GM18507 (cell line): Measurements from ENCODE around the gene CDC45.

Experiments
- DNase-seq: peaks from one replicate; pipeline ENCODE4 v3.0.0; 2011; ENCODE audit warnings: low read depth; ENCODE audit not compliant: insufficient read length; ENCODE audit errors: extremely low spot score
- FAIRE-seq: peaks from 2 replicates; lab custom pipeline; 2011; peaks lifted over from hg19 to GRCh38; lab: Jason Lieb, UNC

Gene CDC45

DNA sequence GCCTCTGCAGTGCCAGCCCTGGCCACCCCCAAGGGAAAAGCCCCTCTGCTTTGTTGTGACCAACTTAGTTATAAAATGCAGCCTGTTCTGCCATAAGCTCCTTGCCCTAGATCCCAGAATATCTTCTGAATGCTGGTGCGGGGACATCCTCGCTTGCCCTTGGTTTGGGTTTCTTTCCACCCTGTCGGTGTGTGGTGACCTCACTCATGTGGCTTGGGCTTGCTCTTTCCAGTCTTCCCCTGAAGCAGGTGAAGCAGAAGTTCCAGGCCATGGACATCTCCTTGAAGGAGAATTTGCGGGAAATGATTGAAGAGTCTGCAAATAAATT is 27.8 kb downstream of the CDC45 start:
- FAIRE-seq: no peak

DNA sequence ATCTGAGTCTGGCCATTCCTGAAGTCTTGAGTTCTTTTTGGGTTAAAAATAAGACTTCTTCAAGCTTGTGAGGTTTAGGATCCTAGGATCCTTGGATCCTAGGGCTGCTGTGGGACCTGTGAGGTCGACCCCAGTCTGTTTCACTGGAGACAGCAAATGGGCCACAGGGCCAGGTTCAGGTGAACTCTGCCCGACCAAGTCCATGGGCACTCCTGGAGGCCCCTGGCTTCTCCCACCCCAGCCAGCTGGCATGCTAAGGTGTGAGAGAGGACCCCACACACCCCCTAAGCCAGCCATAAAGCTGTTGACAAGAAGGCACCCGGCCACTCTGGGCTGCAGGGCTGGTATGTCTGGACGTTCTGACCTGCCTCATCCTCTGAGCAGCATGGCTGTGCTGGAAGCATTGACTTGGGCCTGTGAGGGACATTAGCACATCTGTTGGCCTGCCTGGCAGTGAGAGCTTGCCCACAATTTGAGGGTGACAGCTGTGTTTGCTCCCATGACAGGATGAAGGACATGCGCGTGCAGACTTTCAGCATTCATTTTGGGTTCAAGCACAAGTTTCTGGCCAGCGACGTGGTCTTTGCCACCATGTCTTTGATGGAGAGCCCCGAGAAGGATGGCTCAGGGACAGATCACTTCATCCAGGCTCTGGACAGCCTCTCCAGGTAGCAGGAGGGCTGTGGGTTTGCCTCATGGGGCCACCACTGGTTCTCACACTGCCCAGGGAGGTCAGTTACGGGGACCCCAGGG is 28.5 kb downstream of the CDC45 start:
- DNase-seq (no peak), FAIRE-seq (no peak)

More for the DNA sequence above, 27.8 kb downstream of the CDC45 start:
- no peak for DNase-seq

DNA sequence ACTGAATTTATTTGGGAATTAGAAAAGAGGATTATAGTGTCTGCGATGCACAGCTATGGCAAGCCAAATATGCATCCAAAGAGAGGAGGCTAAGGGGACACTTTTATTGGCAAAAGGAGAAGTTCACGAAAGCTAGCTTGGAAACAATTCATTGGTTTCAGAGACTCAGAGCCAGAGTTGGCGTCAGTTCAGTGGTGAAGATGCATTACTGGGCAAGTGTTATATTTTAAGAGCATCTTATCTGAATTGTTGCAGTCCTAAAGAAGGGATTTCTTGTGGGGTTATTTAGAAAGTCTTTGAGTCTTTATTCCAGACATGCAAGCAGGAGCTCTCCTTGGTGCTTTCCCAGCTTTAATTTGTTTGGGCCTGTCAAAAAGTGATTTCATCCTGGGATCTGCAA is 29.5 kb downstream of the CDC45 start:
- DNase-seq (no peak), FAIRE-seq (no peak)

DNA sequence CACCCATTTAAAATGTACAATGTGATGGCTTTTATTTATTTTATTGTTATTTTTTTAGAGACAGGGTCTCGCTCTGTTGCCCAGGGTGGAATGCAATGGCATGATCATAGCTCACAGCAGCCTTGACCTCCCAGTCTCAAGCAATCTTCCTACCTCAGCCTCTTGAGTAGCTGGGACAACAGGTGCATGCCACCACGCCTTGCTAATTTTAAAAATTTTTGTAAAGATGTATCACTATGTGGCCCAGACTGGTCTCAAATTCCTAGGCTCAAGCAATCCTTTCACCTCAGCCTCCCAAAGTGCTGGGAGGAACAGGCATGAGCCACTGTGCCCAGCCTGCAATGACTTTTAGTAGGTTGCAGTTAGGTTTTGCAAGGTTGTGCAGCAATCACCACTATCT is 30.2 kb downstream of the CDC45 start:
- no peak for FAIRE-seq
- DNase-seq: no peak

DNA sequence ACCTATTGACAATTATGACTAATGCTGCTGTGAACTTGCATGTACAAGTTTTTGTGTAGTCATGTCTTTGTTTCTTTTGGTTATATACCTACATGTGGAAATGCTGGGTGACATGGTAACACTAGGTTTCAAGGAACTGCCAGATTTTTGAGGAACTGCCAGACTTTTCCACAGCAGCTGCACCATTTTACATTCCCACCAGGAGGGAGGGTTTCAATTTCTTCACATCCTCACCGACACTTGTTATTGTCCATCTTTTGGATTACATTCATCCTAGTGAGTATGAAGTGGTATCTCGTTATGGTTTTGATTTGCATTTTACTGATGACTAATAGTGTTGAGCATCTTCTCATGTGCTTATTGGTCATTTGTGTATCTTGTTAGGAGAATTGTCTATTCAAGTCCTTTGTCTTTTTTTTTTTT is 31.2 kb downstream of the CDC45 start:
- DNase-seq (no peak), FAIRE-seq (no peak)

DNA sequence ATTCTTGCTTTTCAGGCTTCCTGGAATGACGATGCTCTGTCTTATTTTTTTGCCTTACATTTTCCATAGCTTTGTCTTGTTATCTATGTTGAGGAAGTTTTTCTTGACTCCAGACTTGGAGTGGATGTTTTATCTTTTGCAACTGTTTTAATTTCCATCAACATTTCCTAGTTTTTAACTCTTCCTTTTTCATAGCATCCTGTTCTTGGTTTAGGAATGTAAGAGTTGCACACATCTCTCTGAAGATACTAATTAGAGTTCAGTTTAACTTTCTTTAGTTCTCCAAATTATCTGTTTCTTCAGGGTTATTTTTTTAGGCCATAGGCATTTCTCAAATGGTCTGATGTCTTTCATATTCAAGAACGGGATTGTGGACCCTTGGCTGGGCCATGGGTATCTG is 34.1 kb downstream of the CDC45 start:
- no peak for FAIRE-seq

DNA sequence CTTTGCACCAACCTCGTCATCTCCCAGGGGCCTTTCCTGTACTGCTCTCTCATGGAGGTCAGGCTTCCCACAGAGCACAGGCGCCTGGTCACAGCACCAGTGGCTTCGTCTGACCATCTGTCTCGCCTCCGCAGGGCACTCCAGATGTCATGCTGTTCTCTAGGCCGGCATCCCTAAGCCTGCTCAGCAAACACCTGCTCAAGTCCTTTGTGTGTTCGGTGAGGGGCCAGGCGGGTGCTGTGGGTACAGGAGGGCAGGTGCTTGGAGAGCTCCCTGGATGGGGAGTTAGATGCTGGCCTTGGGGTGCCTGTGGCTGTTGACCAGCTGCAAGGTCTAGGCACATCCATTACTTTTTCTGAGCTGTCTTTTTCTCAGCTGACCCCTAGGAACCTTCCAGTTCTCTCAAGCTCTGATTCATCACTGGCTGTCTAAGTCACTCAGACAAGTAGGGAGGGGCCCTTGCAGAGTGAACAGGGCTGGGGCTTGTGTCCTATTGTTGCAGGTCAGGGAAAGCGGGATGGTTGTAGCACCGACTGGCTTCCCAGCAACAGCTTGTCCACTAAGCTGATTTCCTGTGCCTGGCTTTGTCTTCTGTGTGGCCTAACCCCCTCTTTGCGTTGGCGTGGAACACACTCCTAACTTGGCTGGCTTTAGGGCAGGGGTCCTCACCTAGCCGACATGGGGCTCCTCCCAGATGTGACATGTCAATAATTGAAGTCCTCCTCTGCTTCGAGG is 35.3 kb downstream of the CDC45 start:
- no peak for FAIRE-seq
- no peak for DNase-seq

More for the DNA sequence above, 34.1 kb downstream of the CDC45 start:
- DNase-seq: no peak

DNA sequence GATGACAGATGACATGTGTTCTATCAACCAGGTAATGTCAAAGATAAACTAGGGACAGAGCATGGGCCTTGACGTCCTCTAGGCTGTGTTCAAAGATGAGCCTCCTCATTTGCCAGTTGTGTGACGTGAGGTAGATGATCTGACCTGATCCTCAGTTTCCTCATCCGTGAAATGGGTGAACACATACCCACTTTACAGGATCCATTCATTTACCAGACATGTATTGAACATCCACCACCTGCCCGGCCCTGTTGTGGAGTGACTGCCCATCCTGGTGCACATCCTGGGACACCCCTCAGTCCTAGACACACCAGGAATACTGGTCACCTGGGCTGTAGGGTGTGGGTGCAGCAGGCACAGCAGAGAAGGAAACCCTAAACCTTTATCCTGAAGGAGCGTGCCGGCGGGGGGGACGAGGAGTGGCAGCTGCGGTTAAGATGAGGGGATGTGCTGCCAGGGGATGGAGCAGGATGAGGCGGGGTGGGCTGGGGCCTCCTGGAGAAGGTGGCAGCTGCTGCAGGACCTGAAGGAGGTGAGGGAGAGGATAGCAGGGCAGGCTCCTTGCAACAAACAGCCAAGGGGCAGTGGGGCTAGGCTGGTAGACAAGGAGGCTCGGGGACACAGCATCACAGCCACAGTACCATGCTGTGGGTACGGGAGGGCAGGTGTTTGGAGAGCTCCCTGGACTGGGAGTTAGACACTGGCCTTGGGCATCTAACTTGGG is 36.1 kb downstream of the CDC45 start:
- no peak for DNase-seq
- no peak for FAIRE-seq

DNA sequence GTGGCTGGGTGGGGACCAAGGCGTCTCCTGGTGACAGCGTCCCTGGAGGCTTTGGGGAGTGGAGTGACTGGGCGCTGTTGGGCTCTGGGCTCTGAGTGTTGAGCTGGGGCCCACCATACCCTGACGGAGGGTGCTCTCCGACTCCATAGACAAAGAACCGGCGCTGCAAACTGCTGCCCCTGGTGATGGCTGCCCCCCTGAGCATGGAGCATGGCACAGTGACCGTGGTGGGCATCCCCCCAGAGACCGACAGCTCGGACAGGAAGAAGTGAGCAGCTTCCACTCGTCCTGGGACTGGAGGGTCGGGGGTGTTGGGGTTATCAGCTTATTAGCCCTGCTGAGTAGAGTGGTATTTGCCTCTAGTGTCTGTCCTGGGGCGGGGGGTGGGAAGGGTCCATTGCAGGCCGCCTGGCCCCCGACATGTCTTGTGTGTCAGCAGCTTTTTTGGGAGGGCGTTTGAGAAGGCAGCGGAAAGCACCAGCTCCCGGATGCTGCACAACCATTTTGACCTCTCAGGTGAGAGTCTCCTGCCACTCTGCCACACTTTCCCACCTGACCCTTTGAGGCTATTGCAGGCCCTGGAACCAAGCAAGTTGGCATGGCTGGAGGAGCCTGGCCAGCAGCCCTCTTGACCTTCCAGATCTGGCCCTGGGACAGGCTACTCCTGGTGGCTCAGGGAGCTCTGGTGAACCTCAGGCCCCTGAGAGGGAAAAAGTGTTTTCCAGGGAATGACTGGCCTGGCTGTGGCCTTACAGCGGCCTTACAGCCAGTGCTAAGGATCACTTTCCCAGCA is 36.9 kb downstream of the CDC45 start:
- no peak for DNase-seq

DNA sequence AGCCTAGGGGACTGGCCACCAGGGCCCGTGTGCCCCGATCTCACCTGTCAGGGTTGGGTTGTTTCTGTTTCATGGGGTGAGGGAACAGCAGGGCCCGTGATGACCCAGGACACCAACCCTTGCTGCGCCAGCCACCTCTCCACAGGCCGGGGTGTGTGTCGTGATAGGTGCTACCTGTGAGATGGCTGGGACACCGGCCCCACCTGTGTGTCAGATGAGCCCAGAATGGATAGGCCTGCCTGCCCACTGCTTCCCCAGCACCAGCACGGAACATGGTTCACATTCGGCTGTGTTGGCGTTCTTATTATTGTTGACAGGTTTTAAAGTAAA is 37.4 kb downstream of the CDC45 start:
- DNase-seq (no peak), FAIRE-seq (no peak)

More for the DNA sequence above, 36.9 kb downstream of the CDC45 start:
- FAIRE-seq: no peak

DNA sequence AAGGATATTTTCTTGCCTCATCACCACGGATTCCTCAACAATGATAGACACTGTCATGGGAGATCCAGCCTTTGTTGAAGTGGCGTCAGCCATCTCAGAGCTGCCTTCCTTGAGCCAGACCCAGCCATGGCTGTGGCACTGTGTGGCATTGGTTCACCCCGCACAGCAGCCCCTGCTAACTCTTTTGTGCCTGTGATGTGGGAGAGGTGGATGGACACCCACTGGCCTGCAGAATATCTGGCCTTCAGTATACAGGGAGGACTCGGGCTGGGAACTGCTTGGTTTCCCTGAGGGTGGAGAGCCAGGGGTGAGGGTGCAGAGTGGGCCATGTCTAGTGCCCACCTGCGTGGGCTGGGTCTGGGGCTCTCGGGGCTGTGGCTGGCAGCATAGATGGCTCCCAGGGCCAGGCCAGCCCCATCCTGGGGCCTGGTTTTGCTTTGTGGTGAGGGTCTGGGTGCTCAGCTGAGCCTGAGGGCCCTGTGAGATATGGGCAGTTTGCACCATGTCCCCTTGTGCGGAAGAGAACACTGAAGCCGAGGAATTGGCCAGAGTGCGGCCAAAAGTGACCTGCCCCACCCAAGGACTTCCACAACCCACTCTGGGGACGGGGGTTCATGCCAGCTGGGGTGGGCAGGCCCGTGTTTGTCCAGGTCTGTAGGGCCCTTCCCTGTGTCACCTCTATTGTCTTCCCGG is 38.3 kb downstream of the CDC45 start:
- DNase-seq: no peak
- no peak for FAIRE-seq

DNA sequence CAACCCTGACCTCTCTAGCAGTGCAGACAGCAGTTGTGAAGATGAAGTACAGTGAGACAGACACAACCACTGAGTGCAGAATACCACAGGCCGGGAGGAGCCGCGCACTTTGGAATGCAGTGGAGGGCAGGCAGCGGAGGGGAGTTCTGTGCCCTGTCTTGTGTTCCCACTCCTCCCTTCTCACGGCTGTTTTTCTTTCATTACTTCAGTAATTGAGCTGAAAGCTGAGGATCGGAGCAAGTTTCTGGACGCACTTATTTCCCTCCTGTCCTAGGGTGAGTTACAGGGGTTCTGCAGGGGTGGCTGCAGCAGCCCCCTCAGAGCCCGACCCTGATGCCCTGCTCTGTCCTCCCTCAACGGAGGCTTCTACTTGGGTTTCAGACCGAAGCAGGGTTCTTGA is 38.9 kb downstream of the CDC45 start:
- no peak for FAIRE-seq
- no peak for DNase-seq

DNA sequence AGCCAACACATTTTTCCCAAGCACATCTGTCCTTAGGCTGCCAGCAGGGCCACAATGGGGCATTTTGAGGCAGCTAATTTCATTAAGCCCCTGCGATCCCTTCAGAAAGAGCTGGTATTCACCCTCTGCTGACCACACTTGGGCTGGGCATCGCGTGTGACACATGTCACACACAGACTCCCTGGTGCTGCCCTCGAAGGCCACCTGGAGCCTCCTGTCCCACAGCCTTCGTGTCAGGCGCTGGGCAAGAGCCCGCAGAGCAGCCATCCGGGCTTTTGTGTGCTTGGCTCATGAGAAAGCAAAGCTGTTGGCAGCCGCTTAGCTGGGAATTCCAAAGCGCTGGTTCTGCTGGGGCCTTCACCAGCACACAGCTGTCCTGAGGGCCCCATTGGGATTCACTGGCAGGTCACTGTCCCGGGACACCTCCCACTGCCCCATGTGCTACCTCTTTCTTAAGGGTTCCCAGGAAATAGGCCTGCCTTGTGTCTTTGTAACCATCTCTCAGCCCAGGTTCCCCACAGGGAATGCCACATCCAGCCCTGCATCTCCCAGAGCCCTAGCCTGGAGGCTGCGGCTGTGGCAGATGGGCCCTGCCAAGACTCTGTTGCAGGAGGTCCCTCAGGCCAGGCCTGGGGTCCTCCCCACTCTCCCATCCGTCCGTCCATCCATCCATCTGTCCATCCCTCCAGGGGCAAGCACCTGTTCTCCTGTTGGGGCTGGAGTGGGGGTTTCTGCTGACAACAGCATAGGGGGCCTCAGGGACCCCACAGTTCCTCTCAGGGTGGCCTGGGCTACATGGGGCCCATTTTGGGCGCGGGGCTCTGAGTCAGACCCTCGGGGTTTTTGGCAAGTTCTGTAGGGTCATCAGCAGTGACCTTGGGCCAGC is 39.6 kb downstream of the CDC45 start:
- DNase-seq: no peak
- no peak for FAIRE-seq

DNA sequence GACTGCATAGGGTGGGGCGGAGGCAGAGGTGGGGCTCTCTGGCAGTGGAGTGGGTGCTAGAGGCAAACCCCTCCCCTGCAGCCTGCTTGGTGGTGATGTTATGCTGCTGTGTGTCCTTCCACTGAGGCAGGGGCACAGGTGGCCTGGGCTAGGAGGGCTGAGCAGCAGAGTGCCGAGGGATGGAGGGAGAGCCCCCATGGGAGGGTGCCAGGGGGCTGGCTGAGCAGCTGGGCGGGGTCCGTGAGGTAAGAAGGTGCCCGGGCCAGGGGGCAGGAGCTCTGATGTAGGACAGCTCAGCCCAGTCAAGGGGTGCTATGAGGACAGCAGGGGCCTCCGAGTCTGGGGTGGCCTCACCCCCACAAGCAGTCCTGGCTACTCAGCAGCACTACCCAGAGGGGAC is 40.3 kb downstream of the CDC45 start:
- DNase-seq (no peak), FAIRE-seq (no peak)

DNA sequence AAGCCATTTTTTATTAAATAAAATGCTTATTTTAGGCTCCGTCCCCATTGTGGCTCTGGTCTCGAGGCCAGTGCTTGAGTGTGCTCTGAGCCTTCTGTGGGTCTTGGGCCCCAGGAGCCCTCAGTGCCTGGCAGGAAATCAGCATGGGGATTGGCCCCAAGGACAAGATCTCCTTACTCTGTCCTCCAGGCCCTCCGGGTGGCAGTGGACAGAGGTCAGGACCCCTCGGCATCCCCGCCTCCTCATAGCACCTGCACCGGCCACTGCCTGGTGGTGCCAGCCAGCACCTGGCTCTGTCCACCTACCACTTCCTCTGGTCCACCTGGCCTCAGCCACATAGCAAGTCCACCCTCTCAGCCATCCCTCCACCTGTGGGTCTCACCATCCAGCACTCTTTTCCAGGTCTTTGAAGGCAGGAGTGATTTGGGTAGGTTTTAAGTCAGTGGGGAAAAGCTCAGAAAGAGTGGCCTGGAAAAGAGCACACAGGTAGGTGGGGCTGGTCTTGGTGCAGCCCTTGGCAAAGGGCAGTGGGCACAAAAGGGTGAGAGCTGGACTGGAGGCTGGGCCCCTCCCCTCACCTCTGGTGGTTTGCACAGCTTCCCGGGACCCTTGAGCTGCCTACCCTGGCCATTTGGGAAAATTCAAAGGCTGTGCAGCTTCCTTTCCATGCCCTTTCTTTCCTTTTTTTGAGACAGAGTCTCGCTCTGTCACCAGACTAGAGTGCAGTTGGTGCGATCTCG is 41.0 kb downstream of the CDC45 start:
- FAIRE-seq: no peak
- DNase-seq: no peak

DNA sequence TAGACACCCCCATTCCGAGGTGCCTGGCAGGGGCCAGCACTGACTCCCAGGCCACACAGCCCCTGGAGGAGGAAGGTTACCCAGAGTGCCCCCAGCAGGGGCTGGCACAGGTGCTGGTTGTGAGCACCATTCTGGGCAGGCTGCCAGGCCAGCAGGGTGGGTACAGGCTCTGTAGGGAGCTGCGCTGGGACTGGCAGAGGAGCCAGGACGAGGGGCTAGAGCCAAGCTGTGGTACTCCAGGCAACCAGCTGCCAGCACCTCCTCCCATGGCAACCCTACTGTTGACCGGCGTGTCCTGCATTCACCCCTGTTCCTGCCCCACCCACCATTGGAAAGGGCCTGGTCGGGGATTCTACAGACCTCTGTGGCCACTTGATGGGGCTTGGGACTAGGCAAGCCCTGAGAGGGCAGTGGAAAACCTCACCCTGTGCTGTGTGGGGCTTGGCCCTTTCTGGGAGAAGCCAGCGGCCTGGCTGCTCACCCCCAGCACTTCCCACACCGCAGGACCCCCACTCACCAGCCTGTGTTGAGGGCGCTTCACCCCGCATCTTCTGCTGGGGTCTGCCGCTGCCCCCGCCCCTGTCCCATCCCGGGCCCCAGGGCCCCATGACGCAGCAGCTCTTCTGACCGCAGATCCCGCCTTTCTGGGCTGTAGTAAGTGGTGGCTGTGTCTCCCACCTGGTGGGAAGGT is 42.6 kb downstream of the CDC45 start:
- no peak for DNase-seq
- FAIRE-seq: no peak

DNA sequence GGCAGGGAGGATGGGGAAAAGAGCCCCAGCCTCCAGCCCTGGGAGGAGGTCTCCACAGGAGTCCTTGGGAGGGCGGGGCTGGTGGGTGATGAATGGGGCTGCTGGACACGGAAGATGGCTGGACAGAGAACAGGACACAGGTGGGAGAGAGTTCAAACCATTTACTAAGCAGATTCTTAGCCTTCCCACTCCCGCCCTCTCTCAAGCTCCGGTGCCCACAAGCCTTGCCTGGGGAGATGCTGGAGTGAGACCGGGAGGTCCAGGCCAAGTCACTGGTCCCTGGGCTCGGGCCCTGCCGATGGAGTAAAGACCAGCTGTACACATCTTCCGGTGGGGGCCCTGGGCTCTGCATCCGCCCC is 43.1 kb downstream of the CDC45 start:
- FAIRE-seq (no peak), DNase-seq (no peak)
